GM12878 (cell line): ENCODE measurements around the gene GARS1. TPM values are rescaled to one million over a fixed set of nuclear protein-coding genes. Genes with fewer than 3 reads are reported as not detected.

Source experiments
- ATAC-seq: fragments of 200-7000 bp; cut with Tn5 transposase; 3 replicates; pipeline ENCODE4 v1.9.1; 2020; ENCODE audit warnings: mild to moderate bottlenecking, moderate library complexity
- BruUV-seq: library from RNA; stranded (reverse); fragments of 400-500 nt; replicated peaks from 2 replicates; lab custom pipeline; 2021; lab: Mats Ljungman, UMichigan
- CTCF ChIA-PET: fragments of 300-600 bp; sonication (Branson Sonifier 250); formaldehyde crosslinking; extraction: SDS; loops from one replicate; lab custom pipeline; 2021; ENCODE audit warnings: inconsistent platforms; lab: Yijun Ruan, JAX
- POLR2A ChIA-PET: fragments of 350-600 bp; formaldehyde crosslinking; extraction: SDS; loops from one replicate; lab custom pipeline; 2021; ENCODE audit warnings: inconsistent platforms; lab: Charles Lee
- RAD21 ChIA-PET: fragments of 300-600 bp; sonication (Branson Sonifier 250); formaldehyde crosslinking; loops from one replicate; lab custom pipeline; 2023; ENCODE audit warnings: antibody characterized with exemption; ENCODE audit not compliant: unreplicated experiment; lab: Charles Lee
- SMC1A ChIA-PET: fragments of 300-600 bp; sonication (Branson Sonifier 250); formaldehyde crosslinking; loops from one replicate; lab custom pipeline; 2023; ENCODE audit not compliant: unreplicated experiment, uncharacterized antibody; lab: Charles Lee
- DNase-seq: peaks from one replicate; pipeline ENCODE4 v3.0.0-alpha.2; 2011; ENCODE audit warnings: low read depth, low spot score
- FAIRE-seq: peaks from 3 replicates; lab custom pipeline; 2011; peaks lifted over from hg19 to GRCh38; lab: Jason Lieb, UNC
- H2AFZ ChIP-seq: 2 replicates; pipeline ENCODE4 v1.6.0; 2011; ENCODE audit warnings: low read depth, low read length, control low read depth; ENCODE audit not compliant: control insufficient read depth
- H3K27ac ChIP-seq: 2 replicates; pipeline ENCODE4 v1.5.1; 2011; ENCODE audit warnings: control low read depth; ENCODE audit not compliant: control insufficient read depth, insufficient read depth
- H3K27me3 ChIP-seq, 2 experiments: replicated peaks in 1 of 2; 2 replicates each; pipeline versions ENCODE4 v1.6.0 to v1.6.1; 2011; ENCODE audit warnings: low read length in 1 of 2; ENCODE audit not compliant: control insufficient read depth in 2 of 2, insufficient read depth in 2 of 2
- H3K36me3 ChIP-seq, 2 experiments: 2 replicates each; pipeline ENCODE4 v1.5.1; 2011; ENCODE audit warnings: low read length in 1 of 2; ENCODE audit not compliant: control insufficient read depth in 2 of 2, insufficient read depth in 2 of 2
- H3K4me1 ChIP-seq: 2 replicates; pipeline ENCODE4 v1.6.1; 2011; ENCODE audit warnings: mild to moderate bottlenecking, low read length, moderate library complexity, mixed read lengths; ENCODE audit not compliant: control insufficient read depth, insufficient read depth
- H3K4me2 ChIP-seq: 2 replicates; pipeline ENCODE4 v1.6.0; 2011; ENCODE audit warnings: control low read depth; ENCODE audit not compliant: control insufficient read depth, insufficient read depth
- H3K4me3 ChIP-seq: fragments of 200-600 bp; sonication (generic); 2 replicates; pipeline ENCODE4 v1.5.1; 2016
- H3K79me2 ChIP-seq: 2 replicates; pipeline ENCODE4 v1.6.0; 2011; ENCODE audit warnings: low read length; ENCODE audit not compliant: control insufficient read depth, insufficient read depth
- H3K9ac ChIP-seq: 2 replicates; pipeline ENCODE4 v1.8.0; 2011; ENCODE audit warnings: low read length, control low read depth, mixed read lengths; ENCODE audit not compliant: control insufficient read depth, insufficient read depth
- H3K9me3 ChIP-seq: replicated peaks from 3 replicates; pipeline ENCODE4 v1.5.1; 2011; ENCODE audit warnings: mild to moderate bottlenecking, low read length; ENCODE audit not compliant: control insufficient read depth, insufficient read depth
- H4K20me1 ChIP-seq: 2 replicates; pipeline ENCODE4 v1.6.0; 2011; ENCODE audit not compliant: control insufficient read depth, insufficient read depth
- CBFB ChIP-seq: IDR thresholded peaks from 2 replicates; pipeline ENCODE4 v1.6.1; 2016; ENCODE audit warnings: antibody characterized with exemption, low read depth
- REST ChIP-seq: IDR thresholded peaks from 2 replicates; pipeline ENCODE4 v1.6.1; 2012; ENCODE audit warnings: mild to moderate bottlenecking, low read depth, low read length
- WGBS: methylation state at CpG from one replicate; pipeline ENCODE4 v1.1.6; 2016; ENCODE audit warnings: low lambda C conversion rate; ENCODE audit not compliant: insufficient replicate concordance, insufficient coverage; ENCODE audit errors: missing lambda C conversion rate; 5-methylcytosine and 5-hydroxymethylcytosine counted together
- in situ Hi-C: fragments of 300-500 bp; cut with MboI; formaldehyde crosslinking; loops from 9 replicates; pipeline ENCODE4 v1.14.3; 2018; ENCODE audit warnings: mixed read lengths
- intact Hi-C: fragments of 100-400 bp; cut with micrococcal nuclease; formaldehyde crosslinking; loops from one replicate; pipeline ENCODE4 v1.14.2; 2022; ENCODE audit not compliant: unreplicated experiment
- polyA plus RNA-seq, 11 experiments: library from polyadenylated mRNA; depleted of rRNA in 4 of 11; unstranded in 6 of 11; stranded (reverse) in 5 of 11; fragments of >200 nt; fragmentation: Nextera tagmentation in 4 of 11; fragmentation: Illumina TruSeq in 1 of 11; extraction: Ambion mirVana in 4 of 11; extraction: Trizol in 1 of 11; gene quantifications; 1 replicate in 1 of 11; 2 replicates in 10 of 11; pipeline versions ENCODE4 v1.2.1 to v1.2.3, GENCODE V29; 2011 to 2016; ENCODE audit warnings: inconsistent platforms in 2 of 11, missing spikeins in 2 of 11, low read depth in 1 of 11
- total RNA-seq, 4 experiments: library from RNA; depleted of rRNA in 3 of 4; stranded (reverse); fragments of >200 nt in 3 of 4; fragmentation: Illumina TruSeq in 1 of 4; extraction: Trizol in 1 of 4; gene quantifications; 2 replicates each; pipeline versions ENCODE4 v1.2.1 to v1.2.3, GENCODE V29; 2013 to 2021
- TF ChIP-seq, protein P1 (sequence below): fragments of 450-650 bp; IDR thresholded peaks from 2 replicates; pipeline ENCODE4 v1.6.1; 2014; ENCODE audit warnings: mild to moderate bottlenecking

Gene GARS1
- total and polyA plus RNA-seq, 10 of the 15 experiments (the other 5 are each of a cell fraction or from before 2014, with no cell fraction given): 120 to 361 (median 187) TPM

GRCh38 chr7:30667172-30667571, 72.5 kb downstream of the GARS1 start:
- Histone ChIP-seq H3K9ac (no peak overlapping the region), H3K27ac (no peak overlapping the region), H3K27me3 (no peaks in the 10 kb centered on the region), H3K79me2 (no peaks in the 10 kb centered on the region), H3K9me3 (no peaks in the 10 kb centered on the region), H3K4me1 (no peaks in the 10 kb centered on the region), H3K4me3 (no peak overlapping the region), H4K20me1 (no peaks in the 10 kb centered on the region), H3K4me2 (no peak overlapping the region), H3K36me3 (no peaks in the 10 kb centered on the region), H2AFZ (no peak overlapping the region)
- SMC1A ChIA-PET: interaction anchor here (1.5 kb wide), 1 partner anchor 17 kb away, joined by 3 read pairs; no protein-coding TSS in a partner anchor
- DNase-seq (no peak), FAIRE-seq (no peak), ATAC-seq (no peak)
- BruUV-seq: no TSS peak
- RAD21 ChIA-PET: no interaction called here
- POLR2A ChIA-PET: no interaction called here
- CTCF ChIA-PET: no interaction called here
- in situ Hi-C loops (no loop called here), intact Hi-C loops (no loop called here)
- TF ChIP-seq, protein P1, sequence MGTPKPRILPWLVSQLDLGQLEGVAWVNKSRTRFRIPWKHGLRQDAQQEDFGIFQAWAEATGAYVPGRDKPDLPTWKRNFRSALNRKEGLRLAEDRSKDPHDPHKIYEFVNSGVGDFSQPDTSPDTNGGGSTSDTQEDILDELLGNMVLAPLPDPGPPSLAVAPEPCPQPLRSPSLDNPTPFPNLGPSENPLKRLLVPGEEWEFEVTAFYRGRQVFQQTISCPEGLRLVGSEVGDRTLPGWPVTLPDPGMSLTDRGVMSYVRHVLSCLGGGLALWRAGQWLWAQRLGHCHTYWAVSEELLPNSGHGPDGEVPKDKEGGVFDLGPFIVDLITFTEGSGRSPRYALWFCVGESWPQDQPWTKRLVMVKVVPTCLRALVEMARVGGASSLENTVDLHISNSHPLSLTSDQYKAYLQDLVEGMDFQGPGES: no peak
- TF ChIP-seq CBFB (no peak), REST (no peak)
- WGBS: 25% methylated on average over 3 of the region's 3 CpGs
